DOHH2 (cell line): ENCODE data around the gene RBMS3.
A peak's percentile ranks its signal among the peaks of the same experiment; 100 is the strongest.

ENCODE experiments used
- H3F3A ChIP-seq: fragments of 200-600 bp; sonication (generic), shearing (Covaris generic); 2 replicates; pipeline ENCODE4 v1.6.0; 2016; ENCODE audit warnings: antibody characterized with exemption, mild to moderate bottlenecking; ENCODE audit not compliant: control insufficient read depth, insufficient read depth
- H3K27ac ChIP-seq: fragments of 200-600 bp; sonication (generic); 2 replicates; pipeline ENCODE4 v1.5.1; 2014; ENCODE audit warnings: low read depth, mild to moderate bottlenecking, low read length, moderate library complexity
- H3K27me3 ChIP-seq: fragments of 200-600 bp; sonication (generic); 2 replicates; pipeline ENCODE4 v1.6.1; 2014; ENCODE audit warnings: mild to moderate bottlenecking, low read length, mixed read lengths; ENCODE audit not compliant: control insufficient read depth
- H3K36me3 ChIP-seq: fragments of 200-600 bp; sonication (generic); 2 replicates; pipeline ENCODE4 v1.6.1; 2014; ENCODE audit warnings: mild to moderate bottlenecking, low read length, moderate library complexity, mixed read lengths; ENCODE audit not compliant: control insufficient read depth
- H3K4me1 ChIP-seq: fragments of 200-600 bp; sonication (generic); 2 replicates; pipeline ENCODE4 v1.6.1; 2014; ENCODE audit warnings: mild to moderate bottlenecking, low read length, mixed read lengths; ENCODE audit not compliant: control insufficient read depth
- H3K4me2 ChIP-seq: fragments of 200-600 bp; sonication (generic); 2 replicates; pipeline ENCODE4 v1.6.0; 2014; ENCODE audit warnings: mild to moderate bottlenecking, low read length, moderate library complexity
- H3K4me3 ChIP-seq: fragments of 200-600 bp; sonication (generic); 2 replicates; pipeline ENCODE4 v1.5.1; 2014; ENCODE audit warnings: mild to moderate bottlenecking, low read length, mixed read lengths
- H3K79me2 ChIP-seq: fragments of 200-600 bp; sonication (generic); 2 replicates; pipeline ENCODE4 v1.6.1; 2014; ENCODE audit warnings: mild to moderate bottlenecking, low read length, mixed read lengths; ENCODE audit not compliant: control insufficient read depth
- H3K9me2 ChIP-seq: fragments of 200-600 bp; sonication (generic); replicated peaks from 2 replicates; pipeline ENCODE4 v1.6.1; 2014; ENCODE audit warnings: mild to moderate bottlenecking, low read length, mixed read lengths; ENCODE audit not compliant: control insufficient read depth
- H3K9me3 ChIP-seq: fragments of 200-600 bp; sonication (generic); 2 replicates; pipeline ENCODE4 v1.6.1; 2014; ENCODE audit warnings: antibody characterized with exemption, low read length, mixed read lengths; ENCODE audit not compliant: control insufficient read depth, insufficient read depth
- H4K20me1 ChIP-seq: fragments of 200-600 bp; sonication (generic); 2 replicates; pipeline ENCODE4 v1.6.0; 2014; ENCODE audit warnings: low read depth, mild to moderate bottlenecking, antibody characterized with exemption, low read length, moderate library complexity; ENCODE audit not compliant: control insufficient read depth, insufficient read depth
- EZH2phosphoT487 ChIP-seq: fragments of 200-600 bp; sonication (generic); IDR thresholded peaks from 2 replicates; pipeline ENCODE4 v1.6.1; 2017; ENCODE audit warnings: borderline replicate concordance, mild to moderate bottlenecking, antibody characterized with exemption, low read length, moderate library complexity, mixed read lengths
- TF ChIP-seq, protein P1 (sequence below): fragments of 200-600 bp; sonication (generic); IDR thresholded peaks from one replicate; pipeline ENCODE4 v1.5.1; 2014; ENCODE audit warnings: antibody characterized with exemption, mild to moderate bottlenecking, low read depth, low read length; ENCODE audit not compliant: poor library complexity, severe bottlenecking

Gene RBMS3

DNA sequence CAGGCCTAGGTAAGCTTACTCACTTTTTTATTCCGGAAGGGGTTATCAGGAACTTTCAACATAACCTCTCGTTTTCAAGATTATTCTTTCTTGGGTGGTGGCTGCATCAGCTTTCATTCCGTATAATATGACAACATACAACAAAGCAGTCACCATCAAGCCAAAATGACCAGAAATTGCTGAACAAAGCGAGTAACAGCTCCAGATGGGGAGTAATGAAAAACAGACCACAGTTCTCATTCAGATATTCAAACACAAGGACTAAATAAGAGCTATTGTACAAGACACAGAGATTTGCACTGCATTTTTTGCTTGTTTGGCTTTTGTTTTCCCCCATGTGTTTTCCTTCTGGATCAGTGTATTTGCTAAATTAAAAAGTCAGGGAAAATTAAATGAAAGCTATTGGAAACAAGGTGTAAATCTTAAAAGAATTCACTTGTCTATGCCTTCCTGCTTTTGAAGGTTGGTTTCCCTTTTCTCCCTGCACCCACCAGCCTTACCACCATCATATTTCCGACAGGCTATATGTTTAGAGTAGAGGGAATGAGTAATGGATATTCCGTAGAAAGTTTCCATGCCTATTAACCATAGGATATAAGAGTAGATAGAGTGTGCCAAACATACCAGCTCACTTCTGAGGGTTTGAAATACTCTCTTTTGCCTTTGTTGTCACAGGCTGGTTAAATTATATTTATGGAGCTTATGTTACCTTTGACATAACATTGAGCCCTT is 213.6 kb downstream of the RBMS3 start:
- TF ChIP-seq, protein P1, sequence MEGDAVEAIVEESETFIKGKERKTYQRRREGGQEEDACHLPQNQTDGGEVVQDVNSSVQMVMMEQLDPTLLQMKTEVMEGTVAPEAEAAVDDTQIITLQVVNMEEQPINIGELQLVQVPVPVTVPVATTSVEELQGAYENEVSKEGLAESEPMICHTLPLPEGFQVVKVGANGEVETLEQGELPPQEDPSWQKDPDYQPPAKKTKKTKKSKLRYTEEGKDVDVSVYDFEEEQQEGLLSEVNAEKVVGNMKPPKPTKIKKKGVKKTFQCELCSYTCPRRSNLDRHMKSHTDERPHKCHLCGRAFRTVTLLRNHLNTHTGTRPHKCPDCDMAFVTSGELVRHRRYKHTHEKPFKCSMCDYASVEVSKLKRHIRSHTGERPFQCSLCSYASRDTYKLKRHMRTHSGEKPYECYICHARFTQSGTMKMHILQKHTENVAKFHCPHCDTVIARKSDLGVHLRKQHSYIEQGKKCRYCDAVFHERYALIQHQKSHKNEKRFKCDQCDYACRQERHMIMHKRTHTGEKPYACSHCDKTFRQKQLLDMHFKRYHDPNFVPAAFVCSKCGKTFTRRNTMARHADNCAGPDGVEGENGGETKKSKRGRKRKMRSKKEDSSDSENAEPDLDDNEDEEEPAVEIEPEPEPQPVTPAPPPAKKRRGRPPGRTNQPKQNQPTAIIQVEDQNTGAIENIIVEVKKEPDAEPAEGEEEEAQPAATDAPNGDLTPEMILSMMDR: no peak
- TF ChIP-seq EZH2phosphoT487: no peak
- no peaks in the 10 kb centered on the region for H3K27me3 ChIP-seq
- H3K9me3 ChIP-seq: no peaks in the 10 kb centered on the region
- no peaks in the 10 kb centered on the region for H4K20me1 ChIP-seq
- peaks cover 22% of the 10 kb centered on the region for H3K4me1 ChIP-seq
- H3F3A ChIP-seq: peaks cover 4% of the 10 kb centered on the region; the same call in 1 of the 2 replicates
- no peaks in the 10 kb centered on the region for H3K79me2 ChIP-seq
- H3K4me3 ChIP-seq: no peak overlapping the region
- no peak overlapping the region for H3K27ac ChIP-seq
- no peak overlapping the region for H3K4me2 ChIP-seq
- no peaks in the 10 kb centered on the region for H3K9me2 ChIP-seq
- no peaks in the 10 kb centered on the region for H3K36me3 ChIP-seq

DNA sequence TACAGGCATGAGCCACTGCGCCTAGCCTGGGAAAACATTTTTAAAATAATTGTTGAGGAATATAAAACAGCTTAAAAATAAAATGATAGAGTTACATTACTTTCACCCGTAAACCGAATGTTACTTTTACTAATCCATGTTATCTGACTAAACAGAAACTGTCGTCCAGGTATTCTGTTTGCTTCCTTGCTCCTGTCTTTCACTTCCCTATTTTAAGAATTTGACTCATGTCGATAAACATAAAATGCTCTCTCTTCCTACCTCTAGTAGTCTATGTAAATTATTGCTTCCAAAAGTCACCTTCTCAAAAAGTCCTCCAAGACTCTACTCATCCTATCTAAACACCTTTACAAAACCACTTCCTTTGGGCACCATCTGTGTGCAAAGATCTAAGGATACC is 216.4 kb downstream of the RBMS3 start:
- Histone ChIP-seq H3F3A (peaks cover 4% of the 10 kb centered on the region; the same call in 1 of the 2 replicates), H3K4me2 (0 out of 2 replicates have a peak overlapping the region, but pooled peaks have one; percentile 30), H3K4me1 (peaks cover 12% of the 10 kb centered on the region), H3K9me2 (no peaks in the 10 kb centered on the region), H3K36me3 (no peaks in the 10 kb centered on the region), H3K27me3 (no peaks in the 10 kb centered on the region), H3K4me3 (no peak overlapping the region), H4K20me1 (no peaks in the 10 kb centered on the region), H3K79me2 (no peaks in the 10 kb centered on the region), H3K27ac (no peak overlapping the region), H3K9me3 (no peaks in the 10 kb centered on the region)
- no peak for TF ChIP-seq EZH2phosphoT487
- TF ChIP-seq, protein P1: no peak

DNA sequence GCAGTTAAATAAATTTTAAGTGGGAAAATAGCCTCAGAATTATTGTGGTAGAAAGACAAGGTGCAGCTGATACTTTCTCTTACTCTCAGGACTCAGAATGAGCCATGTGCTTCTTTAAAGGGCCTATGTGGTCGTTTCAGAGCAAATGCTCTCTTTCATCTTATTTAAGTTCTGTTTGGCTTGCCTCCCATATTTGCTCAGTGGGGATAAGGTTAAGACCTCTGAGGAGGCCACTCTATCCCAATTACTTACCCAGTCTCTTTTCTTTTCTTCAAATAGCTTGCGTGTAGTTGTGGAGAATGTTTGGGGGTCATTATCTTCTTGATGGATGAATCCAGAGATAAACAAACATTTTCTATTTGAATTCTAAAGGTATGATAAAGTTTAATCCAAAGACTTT is 221.9 kb downstream of the RBMS3 start:
- Histone ChIP-seq H3F3A (no peaks in the 10 kb centered on the region), H3K4me1 (no peaks in the 10 kb centered on the region), H3K27ac (no peak overlapping the region), H3K9me3 (no peaks in the 10 kb centered on the region), H3K9me2 (no peaks in the 10 kb centered on the region), H3K79me2 (no peaks in the 10 kb centered on the region), H3K36me3 (no peaks in the 10 kb centered on the region), H3K27me3 (no peaks in the 10 kb centered on the region), H3K4me3 (no peak overlapping the region), H4K20me1 (no peaks in the 10 kb centered on the region), H3K4me2 (no peak overlapping the region)
- no peak for TF ChIP-seq EZH2phosphoT487
- TF ChIP-seq, protein P1: no peak
